ENCODE results near the gene MAPK8. TPM values are rescaled to one million over a fixed set of nuclear protein-coding genes. Genes with fewer than 3 reads are reported as not detected.

Gene MAPK8
- total RNA-seq, 1 donor from 2014 or later, result 57.1 TPM

- DNase-seq (ENCODE audit: extremely low spot score, unreplicated experiment), result no peak
- no peak overlapping the region for H3K27ac Mint-ChIP-seq (ENCODE audit: unreplicated experiment)
- H3K4me1 Mint-ChIP-seq (ENCODE audit: unreplicated experiment), result peaks cover 23% of the 10 kb centered on the region
- H3K9me3 Mint-ChIP-seq (ENCODE audit: unreplicated experiment), result no peaks in the 10 kb centered on the region
- no peak overlapping the region for H3K4me3 Mint-ChIP-seq (ENCODE audit: unreplicated experiment)
- TF ChIP-seq CTCF (IDR thresholded peaks at IDR 0.05), result peak; percentile 20
- no peaks in the 10 kb centered on the region for H3K36me3 Mint-ChIP-seq (ENCODE audit: unreplicated experiment)
- peaks cover 3% of the 10 kb centered on the region for H3K27me3 Mint-ChIP-seq (ENCODE audit: unreplicated experiment)
Observed at GRCh38 chr10:48309711-48310226, 3.3 kb downstream of the MAPK8 start.

- H3K9me3 Mint-ChIP-seq (ENCODE audit: unreplicated experiment), result no peaks in the 10 kb centered on the region
- no peak overlapping the region for H3K4me3 Mint-ChIP-seq (ENCODE audit: unreplicated experiment)
- TF ChIP-seq CTCF (IDR thresholded peaks at IDR 0.05), result no peak
- no peaks in the 10 kb centered on the region for H3K36me3 Mint-ChIP-seq (ENCODE audit: unreplicated experiment)
- H3K27me3 Mint-ChIP-seq (ENCODE audit: unreplicated experiment), result no peaks in the 10 kb centered on the region
- no peak for DNase-seq (ENCODE audit: extremely low spot score, unreplicated experiment)
- H3K27ac Mint-ChIP-seq (ENCODE audit: unreplicated experiment), result no peak overlapping the region
- H3K4me1 Mint-ChIP-seq (ENCODE audit: unreplicated experiment), result peaks cover 13% of the 10 kb centered on the region
Observed at GRCh38 chr10:48314107-48314506, 7.6 kb downstream of the MAPK8 start.

- TF ChIP-seq CTCF (IDR thresholded peaks at IDR 0.05), result no peak
- H3K27ac Mint-ChIP-seq (ENCODE audit: unreplicated experiment), result no peak overlapping the region
- no peaks in the 10 kb centered on the region for H3K9me3 Mint-ChIP-seq (ENCODE audit: unreplicated experiment)
- no peak for DNase-seq (ENCODE audit: extremely low spot score, unreplicated experiment)
- peaks cover 5% of the 10 kb centered on the region for H3K4me1 Mint-ChIP-seq (ENCODE audit: unreplicated experiment)
- H3K4me3 Mint-ChIP-seq (ENCODE audit: unreplicated experiment), result no peak overlapping the region
- H3K27me3 Mint-ChIP-seq (ENCODE audit: unreplicated experiment), result no peaks in the 10 kb centered on the region
- no peaks in the 10 kb centered on the region for H3K36me3 Mint-ChIP-seq (ENCODE audit: unreplicated experiment)
Observed at GRCh38 chr10:48316236-48316635, 9.8 kb downstream of the MAPK8 start.

GRCh38 chr10:48317321-48317990, 11.0 kb downstream of the MAPK8 start:
- TF ChIP-seq CTCF (IDR thresholded peaks at IDR 0.05), result no peak
- no peak for DNase-seq (ENCODE audit: extremely low spot score, unreplicated experiment)
- Mint-ChIP-seq H3K27me3 (ENCODE audit: unreplicated experiment) (no peaks in the 10 kb centered on the region), H3K4me3 (ENCODE audit: unreplicated experiment) (no peak overlapping the region), H3K36me3 (ENCODE audit: unreplicated experiment) (no peaks in the 10 kb centered on the region), H3K9me3 (ENCODE audit: unreplicated experiment) (no peaks in the 10 kb centered on the region), H3K4me1 (ENCODE audit: unreplicated experiment) (peaks cover 14% of the 10 kb centered on the region), H3K27ac (ENCODE audit: unreplicated experiment) (no peak overlapping the region)

GRCh38 chr10:48322017-48322416, 15.5 kb downstream of the MAPK8 start:
- Mint-ChIP-seq H3K9me3 (ENCODE audit: unreplicated experiment) (no peaks in the 10 kb centered on the region), H3K27me3 (ENCODE audit: unreplicated experiment) (no peaks in the 10 kb centered on the region), H3K27ac (ENCODE audit: unreplicated experiment) (no peak overlapping the region), H3K4me1 (ENCODE audit: unreplicated experiment) (peaks cover 11% of the 10 kb centered on the region), H3K4me3 (ENCODE audit: unreplicated experiment) (no peak overlapping the region), H3K36me3 (ENCODE audit: unreplicated experiment) (peaks cover 2% of the 10 kb centered on the region)
- no peak for TF ChIP-seq CTCF (IDR thresholded peaks at IDR 0.05)
- DNase-seq (ENCODE audit: extremely low spot score, unreplicated experiment), result no peak
